NOMO-1 (cell line): ENCODE results near the gene TYROBP.

Experiments used
- DNase-seq, 2 experiments: peaks; one replicate each; lab custom pipeline; 2025; ENCODE audit not compliant: unreplicated experiment in 2 of 2; lab: John Stamatoyannopoulos, UW

TYROBP gene

GRCh38 chr19:35874392-35874930 is 33.6 kb downstream of the TYROBP start:
- DNase-seq: no peak

GRCh38 chr19:35872180-35872579 is 35.9 kb downstream of the TYROBP start:
- DNase-seq: no peak

- DNase-seq: no peak
Observed at GRCh38 chr19:35871611-35872010, 36.5 kb downstream of the TYROBP start.

- DNase-seq: no peak
Observed at GRCh38 chr19:35870798-35871197, 37.3 kb downstream of the TYROBP start.

GRCh38 chr19:35870124-35870736 is 37.9 kb downstream of the TYROBP start:
- DNase-seq: peak in 1 of 2 experiments; percentile 46

- DNase-seq: peak; percentile 81 to 87
Observed at GRCh38 chr19:35869327-35870123, 38.6 kb downstream of the TYROBP start.

GRCh38 chr19:35868823-35869326 is 39.2 kb downstream of the TYROBP start:
- no peak for DNase-seq

GRCh38 chr19:35868172-35868822 is 39.8 kb downstream of the TYROBP start, which contains the start of gene APLP1:
Gene APLP1 (plus strand): TSS chr19:35868574. CDS start chr19:35868637, 63 bp downstream.
- DNase-seq: peak in 1 of 2 experiments; percentile 33

GRCh38 chr19:35863018-35863417 is 45.1 kb downstream of the TYROBP start:
- DNase-seq: no peak

- DNase-seq: no peak
Observed at GRCh38 chr19:35862528-35862927, 45.6 kb downstream of the TYROBP start.

GRCh38 chr19:35861640-35862160 is 46.4 kb downstream of the TYROBP start:
- no peak for DNase-seq

- DNase-seq: no peak
Observed at GRCh38 chr19:35860818-35861639, 47.1 kb downstream of the TYROBP start.

- DNase-seq: no peak
Observed at GRCh38 chr19:35860436-35860817, 47.7 kb downstream of the TYROBP start.

- DNase-seq: no peak
Observed at GRCh38 chr19:35859414-35859813, 48.7 kb downstream of the TYROBP start.

GRCh38 chr19:35858311-35858710 is 49.8 kb downstream of the TYROBP start:
- DNase-seq: no peak

GRCh38 chr19:35856546-35857149 is 51.4 kb downstream of the TYROBP start, which contains the start of gene KIRREL2:
Gene KIRREL2 (plus strand): TSS chr19:35856911. CDS start chr19:35857120, 209 bp downstream.
- peak; percentile 52 to 57 for DNase-seq
